ENCODE results near the gene KEL.

Gene KEL

DNA sequence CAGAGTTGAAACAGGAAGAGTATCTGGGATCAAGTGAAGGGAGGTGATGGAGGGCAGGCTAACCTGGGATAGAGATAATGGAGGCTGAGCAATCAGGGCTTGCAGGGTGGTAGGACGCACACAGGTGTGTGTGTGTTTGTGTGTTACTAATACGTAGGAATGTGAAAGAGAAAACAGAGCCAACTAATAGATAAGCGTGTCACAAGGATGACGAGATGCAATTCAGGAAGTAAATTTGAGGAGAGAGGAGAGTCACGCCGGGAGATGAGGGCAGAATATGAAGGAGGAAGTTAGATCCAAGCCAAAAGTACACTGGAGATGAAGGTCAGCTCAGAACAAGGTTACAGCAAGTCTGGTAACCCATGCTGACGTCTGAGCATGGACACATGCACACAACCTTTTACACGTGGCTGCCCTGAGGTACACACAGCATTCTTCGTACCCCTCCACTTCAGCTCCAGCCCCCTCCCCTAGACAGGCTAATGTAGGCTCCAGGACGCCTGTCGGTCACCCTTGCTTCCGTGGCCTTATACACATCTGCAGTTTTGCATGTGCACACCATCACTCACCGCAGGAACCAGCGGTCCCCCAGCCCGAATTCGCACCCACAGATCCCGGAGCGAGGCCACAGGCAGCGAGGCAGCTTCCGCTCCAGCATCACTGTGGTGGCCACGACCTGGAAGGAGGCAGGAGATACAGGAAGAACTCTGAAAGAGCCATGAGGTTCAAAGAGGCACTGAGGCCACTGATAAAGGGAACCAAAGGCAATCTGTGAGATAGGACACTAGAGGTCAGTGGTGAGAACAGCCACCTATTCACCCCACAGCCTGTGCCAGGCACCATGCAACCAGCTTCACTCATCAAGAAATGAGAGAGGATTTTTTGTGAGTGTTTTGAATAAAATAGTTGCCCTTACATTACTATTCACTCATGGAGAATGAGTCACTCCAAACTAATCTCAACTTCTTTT lies 53.0 kb downstream of the KEL start:
- in situ Hi-C loops (cut with MboI; ENCODE audit: low pct_unique_long_range_greater_than_20kb, low sequenced_read_pairs, unreplicated experiment) = no loop called here
- TF ChIP-seq, protein P1, sequence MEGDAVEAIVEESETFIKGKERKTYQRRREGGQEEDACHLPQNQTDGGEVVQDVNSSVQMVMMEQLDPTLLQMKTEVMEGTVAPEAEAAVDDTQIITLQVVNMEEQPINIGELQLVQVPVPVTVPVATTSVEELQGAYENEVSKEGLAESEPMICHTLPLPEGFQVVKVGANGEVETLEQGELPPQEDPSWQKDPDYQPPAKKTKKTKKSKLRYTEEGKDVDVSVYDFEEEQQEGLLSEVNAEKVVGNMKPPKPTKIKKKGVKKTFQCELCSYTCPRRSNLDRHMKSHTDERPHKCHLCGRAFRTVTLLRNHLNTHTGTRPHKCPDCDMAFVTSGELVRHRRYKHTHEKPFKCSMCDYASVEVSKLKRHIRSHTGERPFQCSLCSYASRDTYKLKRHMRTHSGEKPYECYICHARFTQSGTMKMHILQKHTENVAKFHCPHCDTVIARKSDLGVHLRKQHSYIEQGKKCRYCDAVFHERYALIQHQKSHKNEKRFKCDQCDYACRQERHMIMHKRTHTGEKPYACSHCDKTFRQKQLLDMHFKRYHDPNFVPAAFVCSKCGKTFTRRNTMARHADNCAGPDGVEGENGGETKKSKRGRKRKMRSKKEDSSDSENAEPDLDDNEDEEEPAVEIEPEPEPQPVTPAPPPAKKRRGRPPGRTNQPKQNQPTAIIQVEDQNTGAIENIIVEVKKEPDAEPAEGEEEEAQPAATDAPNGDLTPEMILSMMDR (IDR thresholded peaks at IDR 0.05; ENCODE audit: extremely low read depth, insufficient read depth, missing control alignments) = peak; percentile 31
- peak; percentile 42 for DNase-seq (ENCODE audit: low spot score)

DNA sequence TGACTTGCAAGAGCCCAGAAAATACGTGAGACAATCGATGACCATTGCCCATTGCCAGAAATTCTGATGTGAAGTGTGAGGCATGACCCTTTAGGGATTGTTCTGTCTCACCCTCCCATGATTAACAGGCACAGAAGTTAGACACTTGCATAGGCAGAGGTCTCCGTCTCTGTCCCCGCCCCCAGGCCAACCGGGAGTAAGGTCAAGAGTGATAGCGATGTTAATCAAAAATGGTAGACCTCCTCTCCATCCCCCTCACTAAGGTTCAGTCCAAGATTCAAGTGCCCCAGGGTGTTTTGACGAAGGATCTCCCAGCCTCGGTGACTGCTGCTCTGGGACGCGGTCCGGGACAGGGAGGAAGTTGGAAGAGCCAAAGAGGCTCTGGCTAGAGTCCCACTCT lies 53.9 kb downstream of the KEL start:
- in situ Hi-C loops (cut with MboI; ENCODE audit: low pct_unique_long_range_greater_than_20kb, low sequenced_read_pairs, unreplicated experiment) = no loop called here
- DNase-seq (ENCODE audit: low spot score) = no peak
- TF ChIP-seq, protein P1 (IDR thresholded peaks at IDR 0.05; ENCODE audit: extremely low read depth, insufficient read depth, missing control alignments) = no peak

DNA sequence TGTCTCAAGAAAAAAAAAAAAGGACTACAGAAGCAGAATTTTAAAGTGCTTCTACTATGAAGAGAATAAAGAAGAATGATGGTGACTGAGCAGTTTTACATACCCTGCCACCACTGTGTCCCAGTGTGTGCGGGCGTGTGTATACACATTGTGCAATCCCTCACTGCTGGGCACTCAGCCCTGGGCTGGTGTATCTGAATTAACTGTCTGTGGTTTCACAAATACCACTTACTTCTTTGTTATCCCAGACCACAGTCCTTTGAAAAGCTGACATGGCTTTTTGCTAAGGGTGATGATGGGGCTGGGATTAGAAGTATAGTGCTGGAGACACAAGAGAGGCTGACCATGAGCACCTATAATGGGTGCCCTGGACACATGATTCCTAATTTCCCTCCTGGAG lies 55.5 kb downstream of the KEL start:
- in situ Hi-C loops (cut with MboI; ENCODE audit: low pct_unique_long_range_greater_than_20kb, low sequenced_read_pairs, unreplicated experiment) = no loop called here
- TF ChIP-seq, protein P1 (IDR thresholded peaks at IDR 0.05; ENCODE audit: extremely low read depth, insufficient read depth, missing control alignments) = no peak
- no peak for DNase-seq (ENCODE audit: low spot score)

DNA sequence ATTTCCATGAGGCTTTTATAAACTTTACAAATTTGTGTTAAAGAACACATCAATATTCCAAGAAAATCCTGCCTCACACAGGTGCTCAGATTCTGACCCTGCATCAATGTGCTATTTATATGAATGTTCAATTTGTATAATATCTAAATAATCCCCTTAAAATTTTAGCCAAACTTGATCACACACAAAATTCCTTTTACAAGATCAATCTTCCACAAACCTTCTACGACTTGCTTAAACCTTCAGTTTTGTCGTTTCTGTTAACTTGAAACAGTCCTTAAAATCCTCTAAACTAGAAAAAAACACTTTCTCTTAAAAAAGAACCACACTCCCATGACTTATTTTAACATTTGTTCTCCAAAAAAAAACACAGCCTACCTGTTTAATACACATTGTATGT lies 56.4 kb downstream of the KEL start:
- in situ Hi-C loops (cut with MboI; ENCODE audit: low pct_unique_long_range_greater_than_20kb, low sequenced_read_pairs, unreplicated experiment) = no loop called here
- TF ChIP-seq, protein P1 (IDR thresholded peaks at IDR 0.05; ENCODE audit: extremely low read depth, insufficient read depth, missing control alignments) = no peak
- DNase-seq (ENCODE audit: low spot score) = no peak

DNA sequence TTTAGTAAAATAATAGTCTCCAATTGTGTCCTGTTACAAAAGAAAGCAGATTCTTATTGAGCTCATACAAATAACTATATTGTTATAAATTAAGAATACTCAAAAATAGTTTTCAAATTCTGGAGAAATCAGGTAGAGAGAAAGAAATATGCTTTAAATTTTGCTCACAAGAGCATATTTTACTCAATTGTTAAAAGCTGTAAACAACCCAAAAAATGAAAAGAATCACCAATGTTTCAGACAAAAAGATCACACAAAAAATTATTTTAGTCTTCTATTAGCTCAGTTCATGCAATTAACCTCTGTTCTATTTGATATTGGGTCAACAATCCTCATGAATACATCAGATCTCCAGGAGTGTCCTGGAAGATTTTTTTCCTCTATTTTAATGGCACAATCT lies 58.0 kb downstream of the KEL start:
- TF ChIP-seq, protein P1 (IDR thresholded peaks at IDR 0.05; ENCODE audit: extremely low read depth, insufficient read depth, missing control alignments) = no peak
- in situ Hi-C loops (cut with MboI; ENCODE audit: low pct_unique_long_range_greater_than_20kb, low sequenced_read_pairs, unreplicated experiment) = no loop called here
- DNase-seq (ENCODE audit: low spot score) = no peak

DNA sequence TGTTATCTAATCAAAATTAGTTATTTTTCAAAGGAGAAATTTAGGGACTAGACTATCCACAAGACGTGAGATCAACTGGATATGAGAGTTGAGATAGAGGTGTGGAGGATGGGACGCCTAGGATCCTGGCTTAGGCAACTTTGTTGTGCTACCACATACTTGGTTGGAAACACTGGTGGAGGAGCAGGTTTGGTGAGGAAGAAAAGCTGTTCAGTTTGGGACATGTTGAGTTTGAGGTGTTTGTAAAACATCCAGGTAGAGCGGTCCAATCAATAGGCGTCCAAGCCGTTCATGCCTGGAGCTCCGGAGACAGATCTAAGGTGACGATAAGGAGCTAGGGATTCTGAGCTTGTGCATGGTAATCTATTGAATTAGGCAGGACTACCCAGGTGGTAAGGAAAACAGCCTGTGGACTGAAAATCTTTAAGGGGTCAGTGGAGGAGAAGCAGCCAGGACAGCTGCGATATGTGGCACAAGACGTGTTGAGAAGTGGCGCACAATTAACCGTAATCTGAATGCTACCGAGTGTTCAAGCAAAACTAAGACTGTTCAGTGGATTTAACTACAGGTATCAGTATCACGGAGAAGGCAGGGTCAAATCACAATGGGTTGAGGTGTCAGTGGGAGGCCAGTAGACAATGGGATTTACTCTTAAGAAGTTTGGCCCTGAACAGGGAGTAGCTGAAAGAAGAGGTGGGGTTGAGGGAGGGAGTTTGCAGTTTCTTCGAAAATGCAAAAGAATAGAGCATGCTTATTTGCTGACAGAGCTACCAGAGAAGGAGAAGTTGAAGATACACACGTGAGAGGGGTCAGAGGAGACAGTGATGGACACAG lies 60.5 kb downstream of the KEL start:
- DNase-seq (ENCODE audit: low spot score) = no peak
- in situ Hi-C loops (cut with MboI; ENCODE audit: low pct_unique_long_range_greater_than_20kb, low sequenced_read_pairs, unreplicated experiment) = no loop called here
- TF ChIP-seq, protein P1 (IDR thresholded peaks at IDR 0.05; ENCODE audit: extremely low read depth, insufficient read depth, missing control alignments) = no peak

Data from GM13977 (cell line).